ENCODE measurements around the gene HSD11B1L. TPM values are rescaled to one million over a fixed set of nuclear protein-coding genes. Genes with fewer than 3 reads are reported as not detected.

Gene HSD11B1L
- total and polyA plus RNA-seq, 2 donors (not counting 1 experiment from before 2014, with no cell fraction given) = 1.8 to 4.6 TPM

- Histone ChIP-seq H3K79me2 (ENCODE audit: control insufficient read depth, insufficient read depth, low read length) (peaks cover 16% of the 10 kb centered on the region), H3K9ac (ENCODE audit: low read length) (no peak overlapping the region), H3K36me3 (replicated peaks in 1 of 2; ENCODE audit: control extremely low read depth in 1 of 2, control insufficient read depth in 1 of 2, extremely low read depth in 1 of 2, insufficient read depth in 2 of 2, low read length in 1 of 2) (peaks cover 3 to 89% of the 10 kb centered on the region in 2 experiments), H3K9me3 (ENCODE audit: control extremely low read depth in 1 of 3, control insufficient read depth in 2 of 3, insufficient read depth in 1 of 3, low read length in 2 of 3) (peaks cover 0 to 7% (median 0%) of the 10 kb centered on the region in 3 donors), H3K4me2 (replicated peaks; ENCODE audit: low read depth, low read length, poor library complexity, severe bottlenecking) (no peak overlapping the region), H4K20me1 (ENCODE audit: control insufficient read depth, insufficient read depth, low read length, poor library complexity, severe bottlenecking) (peaks cover 42% of the 10 kb centered on the region), H3K27me3 (replicated peaks in 1 of 4; ENCODE audit: control extremely low read depth in 1 of 4, control insufficient read depth in 3 of 4, insufficient read depth in 4 of 4, low read length in 3 of 4) (no peaks in the 10 kb centered on the region), H3K4me3 (ENCODE audit: control extremely low read depth in 1 of 5, extremely low read depth in 1 of 5, insufficient read depth in 1 of 5, low read depth in 2 of 5, low read length in 4 of 5) (no peak overlapping the region), H3K27ac (ENCODE audit: low read length in 2 of 2) (no peak overlapping the region), H3K4me1 (ENCODE audit: control insufficient read depth in 2 of 2, insufficient read depth in 2 of 2, low read length in 2 of 2) (no peaks in the 10 kb centered on the region), H2AFZ (ENCODE audit: insufficient read depth, low read depth, low read length, poor library complexity, severe bottlenecking) (no peak overlapping the region)
- Mint-ChIP-seq H3K27ac (no peak overlapping the region), H3K9me3 (ENCODE audit: insufficient read depth) (no peaks in the 10 kb centered on the region), H3K4me3 (no peak overlapping the region), H3K27me3 (no peaks in the 10 kb centered on the region), H3K4me1 (no peaks in the 10 kb centered on the region)
- POLR2A ChIA-PET = no interaction called here
- 94% methylated on average over 2 of the region's 2 CpGs for WGBS (ENCODE audit: insufficient coverage)
- DNase-seq = no peak
- CTCF ChIA-PET = no interaction called here
- no peak for TF ChIP-seq EZH2 (IDR thresholded peaks at IDR 0.05; ENCODE audit: borderline replicate concordance, insufficient read depth, low read depth, low read length, poor library complexity, severe bottlenecking)
- no peak for TF ChIP-seq CTCF (IDR thresholded peaks at IDR 0.05)
- intact Hi-C loops (cut with micrococcal nuclease) = no loop called here
- no peak for ATAC-seq (ENCODE audit: low read depth)
Measured at GRCh38 chr19:5664515-5664914, 16.3 kb upstream of the HSD11B1L start.

GRCh38 chr19:5665781-5666513, 14.9 kb upstream of the HSD11B1L start:
- no peak overlapping the region for H2AFZ ChIP-seq (ENCODE audit: insufficient read depth, low read depth, low read length, poor library complexity, severe bottlenecking)
- no peak for TF ChIP-seq CTCF (IDR thresholded peaks at IDR 0.05)
- TF ChIP-seq EZH2 (IDR thresholded peaks at IDR 0.05; ENCODE audit: borderline replicate concordance, insufficient read depth, low read depth, low read length, poor library complexity, severe bottlenecking) = no peak
- DNase-seq (no peak), ATAC-seq (ENCODE audit: low read depth) (no peak)
- H3K4me2 ChIP-seq (replicated peaks; ENCODE audit: low read depth, low read length, poor library complexity, severe bottlenecking) = no peak overlapping the region
- H4K20me1 ChIP-seq (ENCODE audit: control insufficient read depth, insufficient read depth, low read length, poor library complexity, severe bottlenecking) = peaks cover 37% of the 10 kb centered on the region
- Mint-ChIP-seq H3K4me3 (no peak overlapping the region), H3K9me3 (ENCODE audit: insufficient read depth) (no peaks in the 10 kb centered on the region), H3K27me3 (no peaks in the 10 kb centered on the region), H3K4me1 (no peaks in the 10 kb centered on the region), H3K27ac (no peak overlapping the region)
- H3K9ac ChIP-seq (ENCODE audit: low read length) = no peak overlapping the region
- intact Hi-C loops (cut with micrococcal nuclease) = no loop called here
- ChIA-PET POLR2A (no interaction called here), CTCF (no interaction called here)
- no peak overlapping the region for H3K27ac ChIP-seq (ENCODE audit: low read length in 2 of 2)
- H3K4me1 ChIP-seq (ENCODE audit: control insufficient read depth in 2 of 2, insufficient read depth in 2 of 2, low read length in 2 of 2) = no peaks in the 10 kb centered on the region
- H3K27me3 ChIP-seq (replicated peaks in 1 of 4; ENCODE audit: control extremely low read depth in 1 of 4, control insufficient read depth in 3 of 4, insufficient read depth in 4 of 4, low read length in 3 of 4) = no peaks in the 10 kb centered on the region
- peaks cover 0 to 7% (median 0%) of the 10 kb centered on the region in 3 donors for H3K9me3 ChIP-seq (ENCODE audit: control extremely low read depth in 1 of 3, control insufficient read depth in 2 of 3, insufficient read depth in 1 of 3, low read length in 2 of 3)
- peaks cover 14% of the 10 kb centered on the region for H3K79me2 ChIP-seq (ENCODE audit: control insufficient read depth, insufficient read depth, low read length)
- WGBS (ENCODE audit: insufficient coverage) = 79% methylated on average over 6 of the region's 10 CpGs
- H3K36me3 ChIP-seq (replicated peaks in 1 of 2; ENCODE audit: control extremely low read depth in 1 of 2, control insufficient read depth in 1 of 2, extremely low read depth in 1 of 2, insufficient read depth in 2 of 2, low read length in 1 of 2) = peaks cover 1 to 81% of the 10 kb centered on the region in 2 experiments
- no peak overlapping the region for H3K4me3 ChIP-seq (ENCODE audit: control extremely low read depth in 1 of 5, extremely low read depth in 1 of 5, insufficient read depth in 1 of 5, low read depth in 2 of 5, low read length in 4 of 5)
